H9 (cell line): Measurements from ENCODE around the gene HP1BP3. TPM values are rescaled to one million over a fixed set of nuclear protein-coding genes. Genes with fewer than 3 reads are reported as not detected.
A peak's percentile ranks its signal among the peaks of the same experiment; 100 is the strongest.

ENCODE experiments used
- DNase-seq: peaks from one replicate; pipeline ENCODE4 v3.0.0-alpha.2; 2017
- H2AFZ ChIP-seq: one replicate; pipeline ENCODE4 v1.6.1; 2013; ENCODE audit warnings: mild to moderate bottlenecking, low read length, control low read depth, moderate library complexity
- H2AK5ac ChIP-seq: 2 replicates; pipeline ENCODE4 v1.6.1; 2013; ENCODE audit warnings: low read length, control low read depth, mixed read lengths; ENCODE audit not compliant: insufficient read length
- H2BK120ac ChIP-seq: one replicate; pipeline ENCODE4 v1.6.1; 2013; ENCODE audit warnings: low read depth, mild to moderate bottlenecking, low read length, control low read depth, inconsistent platforms; ENCODE audit not compliant: poor library complexity, severe bottlenecking
- H2BK12ac ChIP-seq: 2 replicates; pipeline ENCODE4 v1.6.1; 2013; ENCODE audit warnings: low read length, control low read depth, mixed read lengths, low read depth; ENCODE audit not compliant: insufficient read length
- H2BK15ac ChIP-seq: 2 replicates; pipeline ENCODE4 v1.6.1; 2013; ENCODE audit warnings: low read depth, low read length, control low read depth
- H2BK20ac ChIP-seq: one replicate; pipeline ENCODE4 v1.6.1; 2013; ENCODE audit warnings: low read depth, mild to moderate bottlenecking, low read length, control low read depth, inconsistent platforms; ENCODE audit not compliant: poor library complexity, severe bottlenecking
- H2BK5ac ChIP-seq: 2 replicates; pipeline ENCODE4 v1.6.1; 2013; ENCODE audit warnings: low read length, control low read depth, mixed read lengths; ENCODE audit not compliant: insufficient read length
- H3K14ac ChIP-seq: 2 replicates; pipeline ENCODE4 v1.6.1; 2013; ENCODE audit warnings: low read length, control low read depth; ENCODE audit not compliant: insufficient read depth
- H3K18ac ChIP-seq: 2 replicates; pipeline ENCODE4 v1.6.1; 2013; ENCODE audit warnings: low read depth, mild to moderate bottlenecking, mixed read lengths, low read length, control low read depth; ENCODE audit not compliant: insufficient read length
- H3K23ac ChIP-seq: 2 replicates; pipeline ENCODE4 v1.6.1; 2013; ENCODE audit warnings: low read length, control low read depth, mixed read lengths, low read depth; ENCODE audit not compliant: insufficient read length
- H3K23me2 ChIP-seq: 2 replicates; pipeline ENCODE4 v1.6.1; 2013; ENCODE audit warnings: low read depth, mild to moderate bottlenecking, mixed read lengths, low read length, control low read depth; ENCODE audit not compliant: insufficient read length, poor library complexity, severe bottlenecking
- H3K27ac ChIP-seq: 2 replicates; pipeline ENCODE4 v1.5.1; 2013; ENCODE audit warnings: low read length, control low read depth, mixed read lengths, low read depth; ENCODE audit not compliant: insufficient read length
- H3K27me3 ChIP-seq: 2 replicates; pipeline ENCODE4 v1.6.1; 2013; ENCODE audit warnings: low read length, control low read depth, inconsistent platforms; ENCODE audit not compliant: insufficient read depth
- H3K4ac ChIP-seq: 2 replicates; pipeline ENCODE4 v1.6.1; 2013; ENCODE audit warnings: low read depth, mild to moderate bottlenecking, control low read depth, inconsistent platforms, low read length, moderate library complexity
- H3K4me1 ChIP-seq: 2 replicates; pipeline ENCODE4 v1.6.1; 2013; ENCODE audit warnings: low read length, control low read depth, inconsistent platforms; ENCODE audit not compliant: insufficient read depth
- H3K4me2 ChIP-seq: 2 replicates; pipeline ENCODE4 v1.6.1; 2013; ENCODE audit warnings: low read length, control low read depth, mixed read lengths; ENCODE audit not compliant: insufficient read length, insufficient read depth
- H3K56ac ChIP-seq: 2 replicates; pipeline ENCODE4 v1.6.1; 2013; ENCODE audit warnings: low read depth, mild to moderate bottlenecking, mixed read lengths, low read length, control low read depth; ENCODE audit not compliant: insufficient read length
- H3K79me1 ChIP-seq: 2 replicates; pipeline ENCODE4 v1.6.1; 2013; ENCODE audit warnings: low read depth, mild to moderate bottlenecking, moderate library complexity, low read length, control low read depth, inconsistent platforms; ENCODE audit not compliant: insufficient read depth, poor library complexity, severe bottlenecking
- H3K79me2 ChIP-seq: 2 replicates; pipeline ENCODE4 v1.6.1; 2013; ENCODE audit warnings: low read length, control low read depth, inconsistent platforms; ENCODE audit not compliant: insufficient read depth
- H3K9ac ChIP-seq: 2 replicates; pipeline ENCODE4 v1.6.1; 2013; ENCODE audit warnings: low read length, control low read depth, mixed read lengths; ENCODE audit not compliant: insufficient read length; ENCODE audit errors: extremely low read depth
- H3K9me3 ChIP-seq: one replicate; pipeline ENCODE4 v1.6.1; 2013; ENCODE audit warnings: low read depth, low read length, inconsistent platforms; ENCODE audit not compliant: control insufficient read depth
- H3T11ph ChIP-seq: one replicate; pipeline ENCODE4 v1.6.1; 2013; ENCODE audit warnings: mild to moderate bottlenecking, low read length, control low read depth, inconsistent platforms
- H4K20me1 ChIP-seq: one replicate; pipeline ENCODE4 v1.6.1; 2013; ENCODE audit not compliant: control insufficient read depth, insufficient read length, insufficient read depth
- H4K5ac ChIP-seq: 2 replicates; pipeline ENCODE4 v1.6.1; 2013; ENCODE audit warnings: low read depth, mild to moderate bottlenecking, mixed read lengths, low read length, control low read depth; ENCODE audit not compliant: insufficient read length
- H4K8ac ChIP-seq: replicated peaks from 2 replicates; pipeline ENCODE4 v1.6.1; 2013; ENCODE audit warnings: low read length, control low read depth, mixed read lengths, low read depth; ENCODE audit not compliant: insufficient read length
- H4K91ac ChIP-seq: 2 replicates; pipeline ENCODE4 v1.6.1; 2013; ENCODE audit warnings: low read depth, mild to moderate bottlenecking, moderate library complexity, mixed read lengths, low read length, control low read depth; ENCODE audit not compliant: insufficient read length
- H3K27ac Mint-ChIP-seq, 3 experiments: 2 replicates in 2 of 3; 3 replicates in 1 of 3; pipeline ENCODE4 v1.8.0; 2020 to 2021; ENCODE audit warnings: mixed read lengths in 3 of 3, mild to moderate bottlenecking in 1 of 3, moderate library complexity in 1 of 3
- H3K27me3 Mint-ChIP-seq: 2 replicates; pipeline ENCODE4 v1.8.0; 2021; ENCODE audit warnings: low read depth, mild to moderate bottlenecking, moderate library complexity, mixed read lengths
- H3K36me3 Mint-ChIP-seq, 3 experiments: 2 replicates in 2 of 3; 3 replicates in 1 of 3; pipeline ENCODE4 v1.8.0; 2020 to 2021; ENCODE audit warnings: low read depth in 3 of 3, mixed read lengths in 3 of 3; ENCODE audit not compliant: insufficient read depth in 1 of 3
- H3K4me1 Mint-ChIP-seq, 2 experiments: 2 replicates each; pipeline ENCODE4 v1.8.0; 2020; ENCODE audit warnings: mixed read lengths in 2 of 2
- H3K4me3 Mint-ChIP-seq, 2 experiments: 2 replicates in 1 of 2; 3 replicates in 1 of 2; pipeline ENCODE4 v1.8.0; 2020 to 2021; ENCODE audit warnings: mild to moderate bottlenecking in 2 of 2, mixed read lengths in 2 of 2, moderate library complexity in 1 of 2
- H3K9me3 Mint-ChIP-seq, 2 experiments: 2 replicates in 1 of 2; 3 replicates in 1 of 2; pipeline ENCODE4 v1.8.0; 2020; ENCODE audit warnings: mild to moderate bottlenecking in 2 of 2, mixed read lengths in 2 of 2, moderate library complexity in 1 of 2
- WGBS: extraction: QIAGEN DNeasy Blood & Tissue Kit; methylation state at CpG from one replicate; pipeline ENCODE4 v1.1.7; 2013; ENCODE audit warnings: missing lambda C conversion rate, low lambda C conversion rate, mixed read lengths; ENCODE audit not compliant: insufficient read length; ENCODE audit errors: extremely low coverage; 5-methylcytosine and 5-hydroxymethylcytosine counted together
- total RNA-seq: library from RNA; stranded (reverse); gene quantifications from 2 replicates; pipeline ENCODE4 v1.2.1, GENCODE V29; 2021
- TF ChIP-seq, protein P1 (sequence below): fragments of 200-600 bp; sonication (generic); conservative IDR thresholded peaks from 3 replicates; pipeline ENCODE4 v1.8.0; 2021; ENCODE audit warnings: antibody characterized with exemption, mild to moderate bottlenecking

Gene HP1BP3
- total RNA-seq, 1 experiment from 2014 or later: 127 TPM

GRCh38 chr1:20710469-20711284 lies 76.4 kb downstream of the HP1BP3 start:
- Histone ChIP-seq H4K5ac (no peak overlapping the region), H3T11ph (no peak overlapping the region), H3K27ac (no peak overlapping the region), H2AK5ac (no peak overlapping the region), H3K23ac (no peak overlapping the region), H2BK5ac (no peak overlapping the region), H3K27me3 (no peaks in the 10 kb centered on the region), H2BK15ac (no peak overlapping the region), H3K18ac (no peak overlapping the region), H3K79me1 (no peaks in the 10 kb centered on the region), H4K8ac (no peak overlapping the region), H2AFZ (no peak overlapping the region), H2BK120ac (no peak overlapping the region), H3K9ac (no peak overlapping the region), H3K23me2 (no peaks in the 10 kb centered on the region), H2BK12ac (no peak overlapping the region), H4K91ac (no peak overlapping the region), H3K4me2 (no peak overlapping the region), H3K4me1 (no peaks in the 10 kb centered on the region), H2BK20ac (no peak overlapping the region), H3K9me3 (no peaks in the 10 kb centered on the region), H3K79me2 (no peaks in the 10 kb centered on the region), H4K20me1 (no peaks in the 10 kb centered on the region), H3K4ac (no peak overlapping the region), H3K14ac (no peak overlapping the region), H3K56ac (no peak overlapping the region)
- peaks cover 4% of the 10 kb centered on the region for H3K27me3 Mint-ChIP-seq
- H3K27ac Mint-ChIP-seq: peak overlapping the region in 1 of 3 experiments; percentile 83; a peak in 1 of 7 replicates
- TF ChIP-seq, protein P1, sequence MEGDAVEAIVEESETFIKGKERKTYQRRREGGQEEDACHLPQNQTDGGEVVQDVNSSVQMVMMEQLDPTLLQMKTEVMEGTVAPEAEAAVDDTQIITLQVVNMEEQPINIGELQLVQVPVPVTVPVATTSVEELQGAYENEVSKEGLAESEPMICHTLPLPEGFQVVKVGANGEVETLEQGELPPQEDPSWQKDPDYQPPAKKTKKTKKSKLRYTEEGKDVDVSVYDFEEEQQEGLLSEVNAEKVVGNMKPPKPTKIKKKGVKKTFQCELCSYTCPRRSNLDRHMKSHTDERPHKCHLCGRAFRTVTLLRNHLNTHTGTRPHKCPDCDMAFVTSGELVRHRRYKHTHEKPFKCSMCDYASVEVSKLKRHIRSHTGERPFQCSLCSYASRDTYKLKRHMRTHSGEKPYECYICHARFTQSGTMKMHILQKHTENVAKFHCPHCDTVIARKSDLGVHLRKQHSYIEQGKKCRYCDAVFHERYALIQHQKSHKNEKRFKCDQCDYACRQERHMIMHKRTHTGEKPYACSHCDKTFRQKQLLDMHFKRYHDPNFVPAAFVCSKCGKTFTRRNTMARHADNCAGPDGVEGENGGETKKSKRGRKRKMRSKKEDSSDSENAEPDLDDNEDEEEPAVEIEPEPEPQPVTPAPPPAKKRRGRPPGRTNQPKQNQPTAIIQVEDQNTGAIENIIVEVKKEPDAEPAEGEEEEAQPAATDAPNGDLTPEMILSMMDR: no peak
- H3K9me3 Mint-ChIP-seq: no peaks in the 10 kb centered on the region
- no CpG with 5 or more reads among the region's 18 CpGs for WGBS
- no peaks in the 10 kb centered on the region for H3K4me1 Mint-ChIP-seq
- H3K36me3 Mint-ChIP-seq: peaks cover 5 to 31% (median 6%) of the 10 kb centered on the region in 3 experiments; a peak in 4 of 7 replicates
- no peak overlapping the region for H3K4me3 Mint-ChIP-seq
- no peak for DNase-seq
